ENCODE data around the gene RNF6. TPM values are rescaled to one million over a fixed set of nuclear protein-coding genes. Genes with fewer than 3 reads are reported as not detected.

RNF6 gene
- total RNA-seq, 1 experiment from 2014 or later = 19.5 TPM

- no peak overlapping the region for H2AK5ac ChIP-seq (ENCODE audit: insufficient read length, low read length)
- H3K27ac Mint-ChIP-seq = no peak overlapping the region
Observed at GRCh38 chr13:26255691-26256277, 33.7 kb upstream of the RNF6 start.

More at GRCh38 chr13:26255691-26256277, 33.7 kb upstream of the RNF6 start:
- Histone ChIP-seq H3K4me1 (ENCODE audit: insufficient read depth, low read length) (no peaks in the 10 kb centered on the region), H3K27ac (ENCODE audit: insufficient read length, low read depth, low read length) (no peak overlapping the region), H3K9ac (ENCODE audit: extremely low read depth, insufficient read length, low read length) (peak overlapping the region; percentile 41), H3K9me3 (ENCODE audit: control insufficient read depth, low read depth, low read length) (no peaks in the 10 kb centered on the region), H2BK20ac (ENCODE audit: low read depth, low read length, poor library complexity, severe bottlenecking) (no peak overlapping the region), H3K23me2 (ENCODE audit: insufficient read length, low read depth, low read length, poor library complexity, severe bottlenecking) (peaks cover 6% of the 10 kb centered on the region), H3K14ac (ENCODE audit: insufficient read depth, low read length) (no peak overlapping the region), H2AFZ (ENCODE audit: low read length) (no peak overlapping the region), H3K18ac (ENCODE audit: insufficient read length, low read depth, low read length) (no peak overlapping the region), H3K4ac (ENCODE audit: low read depth, low read length) (no peak overlapping the region), H2BK15ac (ENCODE audit: low read depth, low read length) (no peak overlapping the region), H2BK12ac (ENCODE audit: insufficient read length, low read depth, low read length) (no peak overlapping the region), H3K79me2 (ENCODE audit: insufficient read depth, low read length) (peaks cover 24% of the 10 kb centered on the region; the same call in 1 of the 2 replicates), H2BK120ac (ENCODE audit: low read depth, low read length, poor library complexity, severe bottlenecking) (no peak overlapping the region), H3K23ac (ENCODE audit: insufficient read length, low read depth, low read length) (no peak overlapping the region), H3K4me2 (ENCODE audit: insufficient read depth, insufficient read length, low read length) (peak overlapping the region; percentile 98), H3K56ac (ENCODE audit: insufficient read length, low read depth, low read length) (no peak overlapping the region), H4K91ac (ENCODE audit: insufficient read length, low read depth, low read length) (no peak overlapping the region), H4K20me1 (ENCODE audit: control insufficient read depth, insufficient read depth, insufficient read length) (no peaks in the 10 kb centered on the region), H3K79me1 (ENCODE audit: insufficient read depth, low read depth, low read length, poor library complexity, severe bottlenecking) (peaks cover 13% of the 10 kb centered on the region), H3K27me3 (ENCODE audit: insufficient read depth, low read length) (no peaks in the 10 kb centered on the region), H3T11ph (ENCODE audit: low read length) (no peak overlapping the region), H4K5ac (ENCODE audit: insufficient read length, low read depth, low read length) (no peak overlapping the region), H4K8ac (replicated peaks; ENCODE audit: insufficient read length, low read depth, low read length) (no peak overlapping the region), H2BK5ac (ENCODE audit: insufficient read length, low read length) (no peak overlapping the region)
- no peak for DNase-seq
- peak; percentile 28; the same call in 1 of the 3 replicates for TF ChIP-seq CTCF (conservative IDR thresholded peaks at IDR 0.05)
- H3K36me3 Mint-ChIP-seq (ENCODE audit: insufficient read depth in 1 of 3, low read depth in 3 of 3) = no peaks in the 10 kb centered on the region
- H3K27me3 Mint-ChIP-seq (ENCODE audit: low read depth) = peaks cover under 1% of the 10 kb centered on the region
- peak overlapping the region; percentile 76 to 91 for H3K4me3 Mint-ChIP-seq
- peaks cover 22% of the 10 kb centered on the region in 2 experiments for H3K4me1 Mint-ChIP-seq
- no peaks in the 10 kb centered on the region for H3K9me3 Mint-ChIP-seq
- whole genome bisulfite sequencing (ENCODE audit: extremely low coverage, insufficient read length, low lambda C conversion rate) = no CpG with 5 or more reads among the region's 10 CpGs

Data from H9 (cell line).